ENCODE results near the gene RNF220.

DNA sequence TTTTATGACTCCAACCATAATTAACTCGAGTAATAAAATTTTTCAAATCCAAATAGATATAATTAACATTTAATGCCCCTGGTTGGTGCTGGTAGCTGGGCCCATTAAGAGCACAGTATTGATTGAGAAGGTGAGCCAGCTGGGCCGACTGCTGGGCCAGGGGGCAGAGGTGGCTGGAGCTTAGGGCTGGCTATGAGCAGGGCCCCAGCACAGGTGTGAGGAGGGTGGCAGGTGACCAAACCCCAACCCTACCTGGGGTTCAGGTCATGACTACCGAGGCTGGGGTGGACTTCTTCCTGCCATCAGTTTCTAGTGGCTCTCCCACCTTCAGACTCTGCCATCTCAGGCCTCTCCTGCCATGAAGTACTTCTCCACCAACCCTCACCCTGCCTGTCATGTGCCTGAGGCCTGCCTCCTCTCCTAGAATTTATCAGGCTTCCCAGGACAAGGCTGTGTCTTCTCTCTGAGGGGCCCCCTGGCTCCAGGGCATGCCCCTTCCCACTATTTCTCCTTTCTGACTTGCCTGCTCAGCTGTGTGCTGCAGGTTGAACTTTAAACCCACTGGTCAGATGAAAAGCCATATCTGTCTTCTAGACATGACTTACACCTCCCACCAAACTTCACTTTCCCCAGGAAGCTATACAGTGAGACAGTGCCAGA, 183.6 kb downstream of the RNF220 start:
- TF ChIP-seq, protein P1, sequence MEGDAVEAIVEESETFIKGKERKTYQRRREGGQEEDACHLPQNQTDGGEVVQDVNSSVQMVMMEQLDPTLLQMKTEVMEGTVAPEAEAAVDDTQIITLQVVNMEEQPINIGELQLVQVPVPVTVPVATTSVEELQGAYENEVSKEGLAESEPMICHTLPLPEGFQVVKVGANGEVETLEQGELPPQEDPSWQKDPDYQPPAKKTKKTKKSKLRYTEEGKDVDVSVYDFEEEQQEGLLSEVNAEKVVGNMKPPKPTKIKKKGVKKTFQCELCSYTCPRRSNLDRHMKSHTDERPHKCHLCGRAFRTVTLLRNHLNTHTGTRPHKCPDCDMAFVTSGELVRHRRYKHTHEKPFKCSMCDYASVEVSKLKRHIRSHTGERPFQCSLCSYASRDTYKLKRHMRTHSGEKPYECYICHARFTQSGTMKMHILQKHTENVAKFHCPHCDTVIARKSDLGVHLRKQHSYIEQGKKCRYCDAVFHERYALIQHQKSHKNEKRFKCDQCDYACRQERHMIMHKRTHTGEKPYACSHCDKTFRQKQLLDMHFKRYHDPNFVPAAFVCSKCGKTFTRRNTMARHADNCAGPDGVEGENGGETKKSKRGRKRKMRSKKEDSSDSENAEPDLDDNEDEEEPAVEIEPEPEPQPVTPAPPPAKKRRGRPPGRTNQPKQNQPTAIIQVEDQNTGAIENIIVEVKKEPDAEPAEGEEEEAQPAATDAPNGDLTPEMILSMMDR (IDR thresholded peaks at IDR 0.05), result no peak
- TF ChIP-seq POLR2A (IDR thresholded peaks at IDR 0.05), result no peak
